Measurements from ENCODE around the gene TIGD3.

TIGD3 gene

DNA sequence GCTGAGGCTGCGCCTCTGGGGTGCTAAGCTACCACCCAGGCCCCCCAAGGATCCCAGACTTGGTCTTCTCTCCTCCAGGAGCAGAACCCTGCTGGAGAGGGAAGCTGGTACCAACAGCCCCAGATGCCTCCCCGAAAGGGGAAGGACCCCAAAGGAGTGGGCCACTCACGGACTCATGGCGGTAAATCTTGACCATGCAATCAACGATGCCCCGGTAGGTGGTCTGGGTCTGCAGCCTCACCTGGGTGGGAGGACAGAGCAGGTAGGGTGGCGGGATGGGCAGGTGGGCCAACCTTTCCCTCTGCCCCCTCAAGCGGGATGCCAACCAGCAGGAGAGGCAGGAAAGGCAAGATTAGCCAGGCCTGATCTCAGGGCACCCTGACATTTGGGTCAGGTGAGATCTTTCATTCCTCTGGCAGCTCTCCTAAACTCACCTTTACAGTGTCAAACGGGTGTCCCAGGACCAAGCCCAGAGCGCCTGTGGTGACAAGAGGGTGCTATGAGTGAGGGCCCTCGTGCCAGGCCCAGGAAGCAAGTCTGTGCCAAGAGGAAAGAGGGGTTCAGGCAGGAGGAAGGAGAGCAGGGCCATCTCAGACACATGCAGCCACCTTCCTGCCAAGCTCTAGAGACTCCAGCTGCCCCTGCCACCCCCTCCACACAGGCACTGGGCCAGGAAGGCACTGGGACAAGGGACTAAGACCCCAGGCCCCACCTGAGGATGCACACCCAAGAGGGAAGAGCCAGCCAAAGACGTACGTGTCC lies 25.3 kb downstream of the TIGD3 start:
- H3K9ac ChIP-seq (ENCODE audit: insufficient read length, low read depth): no peak overlapping the region

DNA sequence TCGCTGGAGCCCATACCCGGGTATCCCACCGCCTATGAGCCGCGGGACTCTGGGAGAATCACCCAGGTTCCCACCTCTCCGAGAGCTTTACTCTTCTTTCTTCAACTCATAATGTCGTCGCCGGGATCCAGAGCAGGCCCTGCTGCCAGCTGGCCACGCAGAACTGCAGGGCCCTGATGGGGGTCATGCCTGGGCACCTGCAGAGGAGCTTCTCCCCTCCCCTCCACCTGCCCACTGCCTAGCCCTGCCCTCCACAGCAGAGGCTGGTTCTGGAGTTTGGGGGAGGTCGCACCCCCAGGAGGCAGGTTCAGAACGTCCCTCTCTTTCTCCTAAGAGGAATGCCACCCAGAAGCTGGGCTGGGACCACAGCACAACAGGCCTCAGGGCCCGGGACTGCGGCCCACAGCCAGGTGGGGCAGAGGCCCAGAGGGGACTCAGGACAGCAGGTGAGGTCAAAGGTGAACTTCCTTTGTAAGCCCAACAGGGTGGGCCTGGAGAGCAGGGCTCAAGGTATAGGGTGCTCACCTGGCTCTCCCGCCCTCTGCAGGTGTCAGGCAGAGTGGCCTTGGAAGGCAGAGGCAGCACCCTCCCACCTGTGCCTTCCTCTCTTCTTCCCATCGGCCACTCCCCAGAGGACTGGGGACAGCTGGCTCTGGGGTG lies 26.0 kb downstream of the TIGD3 start:
- Histone ChIP-seq H3K27me3 (ENCODE audit: insufficient read depth, insufficient read length) (no peaks in the 10 kb centered on the region), H3K4me1 (ENCODE audit: insufficient read depth, insufficient read length) (peaks cover 24% of the 10 kb centered on the region)
- no peak for DNase-seq (ENCODE audit: low read depth, low spot score)

More for the DNA sequence above, 25.3 kb downstream of the TIGD3 start:
- Histone ChIP-seq H3K36me3 (ENCODE audit: insufficient read depth, insufficient read length, low read length) (no peaks in the 10 kb centered on the region), H3K4me1 (ENCODE audit: insufficient read depth, insufficient read length) (peaks cover 27% of the 10 kb centered on the region), H3K27me3 (ENCODE audit: insufficient read depth, insufficient read length) (no peaks in the 10 kb centered on the region), H3K9me3 (ENCODE audit: insufficient read depth, low read length) (no peaks in the 10 kb centered on the region), H3K4me3 (ENCODE audit: insufficient read length, low read depth) (no peak overlapping the region)
- no peak for DNase-seq (ENCODE audit: low read depth, low spot score)
- no peak for TF ChIP-seq SUZ12 (IDR thresholded peaks at IDR 0.05; ENCODE audit: extremely low read depth, insufficient read depth, insufficient read length)
- no peak for TF ChIP-seq YY1 (IDR thresholded peaks at IDR 0.05; ENCODE audit: insufficient read depth, insufficient read length)
- TF ChIP-seq ZNF274 (IDR thresholded peaks at IDR 0.05; ENCODE audit: low read depth, low read length): no peak

DNA sequence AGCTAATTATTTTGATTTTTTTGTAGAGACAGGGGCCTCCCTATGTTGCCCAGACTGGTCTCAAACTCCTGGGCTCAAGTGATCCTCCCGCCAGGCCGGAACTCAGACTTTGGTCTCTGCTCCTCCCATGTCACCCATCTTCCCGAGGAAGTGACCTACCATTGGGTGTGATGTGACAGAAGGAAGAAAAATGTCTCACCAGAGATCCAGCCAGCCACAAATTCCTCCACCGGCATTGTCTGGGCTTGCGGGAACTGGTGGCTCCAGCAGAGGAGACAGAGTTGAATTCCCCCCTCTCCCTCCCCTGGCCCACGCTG lies 27.1 kb downstream of the TIGD3 start:
- TF ChIP-seq ZNF274 (IDR thresholded peaks at IDR 0.05; ENCODE audit: low read depth, low read length) (no peak), SUZ12 (IDR thresholded peaks at IDR 0.05; ENCODE audit: extremely low read depth, insufficient read depth, insufficient read length) (no peak), YY1 (IDR thresholded peaks at IDR 0.05; ENCODE audit: insufficient read depth, insufficient read length) (no peak)
- Histone ChIP-seq H3K27me3 (ENCODE audit: insufficient read depth, insufficient read length) (no peaks in the 10 kb centered on the region), H3K9ac (ENCODE audit: insufficient read length, low read depth) (peak overlapping the region; percentile 81), H3K4me1 (ENCODE audit: insufficient read depth, insufficient read length) (peaks cover 17% of the 10 kb centered on the region), H3K36me3 (ENCODE audit: insufficient read depth, insufficient read length, low read length) (no peaks in the 10 kb centered on the region), H3K9me3 (ENCODE audit: insufficient read depth, low read length) (no peaks in the 10 kb centered on the region), H3K4me3 (ENCODE audit: insufficient read length, low read depth) (peak overlapping the region; percentile 31)
- no peak for DNase-seq (ENCODE audit: low read depth, low spot score)

More for the DNA sequence above, 26.0 kb downstream of the TIGD3 start:
- H3K9me3 ChIP-seq (ENCODE audit: insufficient read depth, low read length): no peaks in the 10 kb centered on the region
- H3K36me3 ChIP-seq (ENCODE audit: insufficient read depth, insufficient read length, low read length): no peaks in the 10 kb centered on the region
- H3K4me3 ChIP-seq (ENCODE audit: insufficient read length, low read depth): no peak overlapping the region
- TF ChIP-seq ZNF274 (IDR thresholded peaks at IDR 0.05; ENCODE audit: low read depth, low read length): no peak
- TF ChIP-seq YY1 (IDR thresholded peaks at IDR 0.05; ENCODE audit: insufficient read depth, insufficient read length): no peak
- TF ChIP-seq SUZ12 (IDR thresholded peaks at IDR 0.05; ENCODE audit: extremely low read depth, insufficient read depth, insufficient read length): no peak
- H3K9ac ChIP-seq (ENCODE audit: insufficient read length, low read depth): no peak overlapping the region

DNA sequence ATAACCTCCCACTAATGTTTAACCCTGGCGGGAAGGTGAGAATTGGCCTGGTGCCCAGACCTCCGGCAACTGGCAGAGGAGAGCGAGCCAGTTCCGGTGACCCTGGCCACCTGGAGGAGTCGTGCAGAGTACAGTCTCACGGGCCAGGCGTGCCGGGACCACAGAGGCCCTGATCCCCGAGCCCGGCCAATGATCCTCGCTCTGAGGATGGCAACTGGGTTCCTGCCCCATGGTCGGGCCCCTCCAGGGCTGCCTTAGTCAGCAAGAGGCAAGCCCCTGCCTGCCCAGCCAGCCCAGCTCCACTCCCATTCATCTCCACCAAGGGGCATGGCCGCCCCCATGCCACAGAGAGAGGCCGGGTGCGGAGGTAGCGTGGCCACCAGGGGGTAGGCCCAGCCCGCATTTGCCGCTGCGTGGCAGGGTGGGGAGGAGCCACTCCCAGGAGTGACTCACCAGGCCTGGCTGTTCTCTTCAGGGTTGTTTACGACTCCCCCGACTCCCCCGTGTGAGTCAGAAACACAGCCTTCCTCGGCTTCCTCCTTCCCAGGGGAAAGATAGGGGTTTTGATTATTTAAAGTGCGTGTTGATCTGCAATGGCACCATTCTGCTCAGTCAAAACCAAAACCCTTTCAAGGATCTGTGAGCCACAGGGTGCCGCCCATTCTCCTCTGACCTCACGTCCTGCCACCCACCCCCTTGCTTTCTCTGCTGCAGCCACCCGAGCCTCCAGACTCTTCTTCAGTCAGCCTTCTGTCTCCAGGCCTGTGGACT lies 27.7 kb downstream of the TIGD3 start, which contains the start of gene SLC25A45:
Gene SLC25A45, minus strand, starts transcription at position 614 of the 771 bp plus-strand sequence. CDS start 695 bp downstream, outside the sequence.
- no peak for TF ChIP-seq YY1 (IDR thresholded peaks at IDR 0.05; ENCODE audit: insufficient read depth, insufficient read length)
- no peak for TF ChIP-seq SUZ12 (IDR thresholded peaks at IDR 0.05; ENCODE audit: extremely low read depth, insufficient read depth, insufficient read length)
- TF ChIP-seq ZNF274 (IDR thresholded peaks at IDR 0.05; ENCODE audit: low read depth, low read length): no peak
- peak within 1 kb of the TSS; percentile 31 for H3K4me3 ChIP-seq (ENCODE audit: insufficient read length, low read depth)
- peak within 1 kb of the TSS; percentile 81 for H3K9ac ChIP-seq (ENCODE audit: insufficient read length, low read depth)
- H3K36me3 ChIP-seq (ENCODE audit: insufficient read depth, insufficient read length, low read length): no peaks in the 10 kb centered on the region
- H3K27me3 ChIP-seq (ENCODE audit: insufficient read depth, insufficient read length): no peaks in the 10 kb centered on the region
- no peaks in the 10 kb centered on the region for H3K9me3 ChIP-seq (ENCODE audit: insufficient read depth, low read length)
- DNase-seq (ENCODE audit: low read depth, low spot score): peak; percentile 42
- peaks cover 17% of the 10 kb centered on the region for H3K4me1 ChIP-seq (ENCODE audit: insufficient read depth, insufficient read length)

DNA sequence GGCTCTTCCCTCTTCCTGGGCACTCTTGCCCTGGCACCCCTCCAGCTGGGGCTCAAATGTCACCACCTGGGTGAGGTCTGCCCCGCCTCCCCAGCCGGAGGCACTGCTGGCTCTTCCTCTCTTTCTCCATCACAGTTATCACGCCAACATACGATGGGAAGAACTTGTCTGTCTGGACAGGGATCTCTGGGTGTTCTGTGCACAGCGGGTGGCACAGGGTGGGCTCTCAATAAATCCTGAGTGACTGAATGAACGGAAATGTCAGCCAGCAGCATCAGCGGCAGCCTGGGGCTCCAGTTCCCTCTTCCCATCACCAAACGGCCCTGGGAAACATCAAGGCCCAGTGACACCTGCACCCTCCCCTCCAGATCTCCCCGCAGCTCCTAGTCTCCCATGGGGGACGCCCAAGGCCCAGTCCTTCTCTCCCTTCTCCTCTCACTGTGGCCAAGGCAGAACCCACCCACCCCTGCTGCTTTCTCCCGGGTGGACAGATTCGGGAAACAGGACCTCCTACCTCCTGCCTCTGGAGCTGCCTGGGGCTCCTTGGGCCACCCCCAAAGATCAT lies 28.3 kb downstream of the TIGD3 start:
- no peak for DNase-seq (ENCODE audit: low read depth, low spot score)
- H3K9me3 ChIP-seq (ENCODE audit: insufficient read depth, low read length): no peaks in the 10 kb centered on the region
- peaks cover 17% of the 10 kb centered on the region for H3K4me1 ChIP-seq (ENCODE audit: insufficient read depth, insufficient read length)
- TF ChIP-seq YY1 (IDR thresholded peaks at IDR 0.05; ENCODE audit: insufficient read depth, insufficient read length): no peak
- no peak for TF ChIP-seq ZNF274 (IDR thresholded peaks at IDR 0.05; ENCODE audit: low read depth, low read length)
- TF ChIP-seq SUZ12 (IDR thresholded peaks at IDR 0.05; ENCODE audit: extremely low read depth, insufficient read depth, insufficient read length): no peak
- H3K36me3 ChIP-seq (ENCODE audit: insufficient read depth, insufficient read length, low read length): peaks cover 3% of the 10 kb centered on the region
- H3K27me3 ChIP-seq (ENCODE audit: insufficient read depth, insufficient read length): no peaks in the 10 kb centered on the region
- peak overlapping the region; percentile 81 for H3K9ac ChIP-seq (ENCODE audit: insufficient read length, low read depth)
- H3K4me3 ChIP-seq (ENCODE audit: insufficient read length, low read depth): peak overlapping the region; percentile 31

DNA sequence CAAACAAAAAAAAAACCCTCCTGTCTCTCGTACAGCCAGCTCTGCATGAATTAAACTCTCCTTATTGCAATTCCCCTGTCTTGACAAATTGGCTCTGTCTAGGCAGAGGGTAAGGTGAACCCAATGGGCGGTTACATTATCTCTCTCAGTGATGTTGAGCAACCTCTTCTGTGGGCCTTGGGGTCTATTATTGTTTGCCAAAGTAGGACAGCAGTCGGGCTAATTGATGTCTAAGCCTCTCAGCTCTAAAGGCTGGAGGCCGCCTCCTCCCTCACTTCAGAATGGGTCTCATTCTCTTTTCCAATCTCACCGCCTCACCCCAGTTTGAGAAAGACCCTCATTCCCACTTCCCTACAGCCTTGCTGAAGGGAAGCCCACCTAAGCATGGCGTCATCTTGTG lies 29.2 kb downstream of the TIGD3 start:
- DNase-seq (ENCODE audit: low read depth, low spot score): no peak
- peaks cover 17% of the 10 kb centered on the region for H3K4me1 ChIP-seq (ENCODE audit: insufficient read depth, insufficient read length)
- no peaks in the 10 kb centered on the region for H3K9me3 ChIP-seq (ENCODE audit: insufficient read depth, low read length)
- no peak overlapping the region for H3K4me3 ChIP-seq (ENCODE audit: insufficient read length, low read depth)
- no peaks in the 10 kb centered on the region for H3K27me3 ChIP-seq (ENCODE audit: insufficient read depth, insufficient read length)
- H3K9ac ChIP-seq (ENCODE audit: insufficient read length, low read depth): no peak overlapping the region
- TF ChIP-seq YY1 (IDR thresholded peaks at IDR 0.05; ENCODE audit: insufficient read depth, insufficient read length) (no peak), ZNF274 (IDR thresholded peaks at IDR 0.05; ENCODE audit: low read depth, low read length) (no peak), SUZ12 (IDR thresholded peaks at IDR 0.05; ENCODE audit: extremely low read depth, insufficient read depth, insufficient read length) (no peak)
- peaks cover 11% of the 10 kb centered on the region for H3K36me3 ChIP-seq (ENCODE audit: insufficient read depth, insufficient read length, low read length)
